IMR-90 (cell line): ENCODE measurements around the gene TMCC3. TPM values are rescaled to one million over a fixed set of nuclear protein-coding genes. Genes with fewer than 3 reads are reported as not detected.

Experiments used
- ATAC-seq: fragments of 200-7000 bp; cut with Tn5 transposase; 2 replicates; pipeline ENCODE4 v1.9.1; 2020; ENCODE audit warnings: low read depth, mild to moderate bottlenecking, moderate library complexity
- BruUV-seq: library from RNA; stranded (reverse); fragments of 400-500 nt; replicated peaks from 2 replicates; lab custom pipeline; 2021; lab: Mats Ljungman, UMichigan
- CTCF ChIA-PET: fragments of 300-600 bp; formaldehyde crosslinking; extraction: SDS; loops from one replicate; lab custom pipeline; 2021; ENCODE audit warnings: antibody characterized with exemption; lab: Yijun Ruan, JAX
- POLR2A ChIA-PET: fragments of 300-600 bp; sonication (Branson Sonifier 250); formaldehyde crosslinking; loops from one replicate; lab custom pipeline; 2022; ENCODE audit warnings: antibody characterized with exemption; ENCODE audit not compliant: unreplicated experiment; lab: Charles Lee
- DNase-seq: peaks from one replicate; pipeline ENCODE4 v3.0.0; 2013
- H2AFZ ChIP-seq: replicated peaks from 2 replicates; pipeline ENCODE3; 2013; ENCODE audit warnings: low read length, mild to moderate bottlenecking; ENCODE audit not compliant: poor library complexity
- H2AK5ac ChIP-seq: 2 replicates; pipeline ENCODE4 v1.6.1; 2013; ENCODE audit warnings: low read depth, low read length, inconsistent platforms
- H2AK9ac ChIP-seq: replicated peaks from 2 replicates; pipeline ENCODE3; 2013; ENCODE audit warnings: mild to moderate bottlenecking, low read depth, low read length, moderate library complexity; ENCODE audit not compliant: poor library complexity
- H2BK120ac ChIP-seq: 2 replicates; pipeline ENCODE4 v1.6.1; 2013; ENCODE audit warnings: low read depth, low read length, inconsistent platforms
- H2BK15ac ChIP-seq: 3 replicates; pipeline ENCODE4 v1.6.1; 2013; ENCODE audit warnings: low read depth, low read length, inconsistent platforms
- H2BK20ac ChIP-seq: 2 replicates; pipeline ENCODE4 v1.6.1; 2013; ENCODE audit warnings: low read depth, mild to moderate bottlenecking, inconsistent platforms, low read length, moderate library complexity
- H2BK5ac ChIP-seq: 2 replicates; pipeline ENCODE4 v1.6.1; 2013; ENCODE audit warnings: mild to moderate bottlenecking, low read depth, low read length, inconsistent platforms; ENCODE audit not compliant: poor library complexity, severe bottlenecking
- H3K14ac ChIP-seq: replicated peaks from 2 replicates; pipeline ENCODE4 v1.6.1; 2013; ENCODE audit warnings: low read depth, low read length, inconsistent platforms
- H3K18ac ChIP-seq: 2 replicates; pipeline ENCODE4 v1.6.1; 2013; ENCODE audit warnings: low read depth, low read length, control low read depth
- H3K23ac ChIP-seq: 2 replicates; pipeline ENCODE4 v1.6.1; 2013; ENCODE audit warnings: low read depth, low read length, inconsistent platforms
- H3K27ac ChIP-seq: 2 replicates; pipeline ENCODE4 v1.5.1; 2013; ENCODE audit warnings: mild to moderate bottlenecking, control low read depth, low read length; ENCODE audit not compliant: insufficient read depth
- H3K27me3 ChIP-seq: 2 replicates; pipeline ENCODE4 v1.6.1; 2013; ENCODE audit warnings: low read length; ENCODE audit not compliant: control insufficient read depth, insufficient read depth
- H3K36me3 ChIP-seq: 2 replicates; pipeline ENCODE4 v1.6.1; 2013; ENCODE audit warnings: low read length, mixed read lengths; ENCODE audit not compliant: control insufficient read depth, insufficient read depth
- H3K4ac ChIP-seq: 2 replicates; pipeline ENCODE4 v1.6.1; 2013; ENCODE audit warnings: low read depth, low read length, inconsistent platforms
- H3K4me1 ChIP-seq: 2 replicates; pipeline ENCODE4 v1.6.1; 2013; ENCODE audit warnings: low read length, mixed read lengths; ENCODE audit not compliant: control insufficient read depth, insufficient read depth
- H3K4me2 ChIP-seq: 2 replicates; pipeline ENCODE4 v1.6.1; 2013; ENCODE audit warnings: low read depth, mild to moderate bottlenecking, control low read depth, low read length, moderate library complexity
- H3K4me3 ChIP-seq: 2 replicates; pipeline ENCODE4 v1.5.1; 2013; ENCODE audit warnings: low read depth, mild to moderate bottlenecking, control low read depth, low read length, moderate library complexity; ENCODE audit not compliant: insufficient read depth
- H3K56ac ChIP-seq: 2 replicates; pipeline ENCODE4 v1.6.1; 2013; ENCODE audit warnings: low read length, inconsistent platforms; ENCODE audit not compliant: insufficient read depth; ENCODE audit errors: extremely low read depth
- H3K79me1 ChIP-seq, 2 experiments: 2 replicates each; pipeline ENCODE4 v1.6.1; 2013; ENCODE audit warnings: low read length in 2 of 2, inconsistent platforms in 1 of 2, low read depth in 1 of 2
- H3K9ac ChIP-seq: 2 replicates; pipeline ENCODE4 v1.6.1; 2013; ENCODE audit warnings: low read depth, low read length, control low read depth
- H3K9me1 ChIP-seq: 2 replicates; pipeline ENCODE4 v1.6.1; 2013; ENCODE audit warnings: low read length, inconsistent platforms; ENCODE audit not compliant: insufficient read depth
- H3K9me3 ChIP-seq: 2 replicates; pipeline ENCODE4 v1.6.1; 2013; ENCODE audit warnings: low read length; ENCODE audit not compliant: control insufficient read depth, insufficient read depth
- H4K20me1 ChIP-seq: 2 replicates; pipeline ENCODE4 v1.6.1; 2013; ENCODE audit warnings: low read length, inconsistent platforms; ENCODE audit not compliant: insufficient read depth
- H4K5ac ChIP-seq: 2 replicates; pipeline ENCODE4 v1.6.1; 2013; ENCODE audit warnings: mild to moderate bottlenecking, low read depth, low read length, control low read depth
- H4K8ac ChIP-seq, 2 experiments: 2 replicates each; pipeline ENCODE4 v1.6.1; 2013; ENCODE audit warnings: low read depth in 2 of 2, low read length in 2 of 2, control low read depth in 1 of 2, inconsistent platforms in 1 of 2
- H4K91ac ChIP-seq: 2 replicates; pipeline ENCODE4 v1.6.1; 2013; ENCODE audit warnings: low read depth, low read length, inconsistent platforms; ENCODE audit not compliant: insufficient read depth
- BHLHE40 ChIP-seq: fragments of 150-350 bp; IDR thresholded peaks from 2 replicates; pipeline ENCODE4 v1.6.1; 2016; ENCODE audit warnings: mild to moderate bottlenecking, low read depth, low read length
- MAZ ChIP-seq: IDR thresholded peaks from 2 replicates; pipeline ENCODE4 v1.6.1; 2012; ENCODE audit warnings: low read depth, mild to moderate bottlenecking, low read length, improper control_type of control experiment, moderate library complexity, borderline replicate concordance
- NFE2L2 ChIP-seq: fragments of 150-350 bp; IDR thresholded peaks from 2 replicates; pipeline ENCODE4 v1.6.1; 2016; ENCODE audit warnings: low read depth, mild to moderate bottlenecking, low read length
- WGBS, 2 experiments: methylation state at CpG; one replicate each; pipeline versions ENCODE4 v1.1.5 to v1.1.7; 2013; ENCODE audit warnings: missing lambda C conversion rate in 2 of 2; ENCODE audit not compliant: insufficient read length in 1 of 2; ENCODE audit errors: extremely low coverage in 2 of 2; 5-methylcytosine and 5-hydroxymethylcytosine counted together
- dilution Hi-C: fragments of 300-500 bp; cut with HindIII; formaldehyde crosslinking; loops from one replicate; pipeline ENCODE4 v1.14.3; 2018; ENCODE audit warnings: low sequenced_read_pairs; ENCODE audit not compliant: unreplicated experiment
- in situ Hi-C: fragments of 300-500 bp; cut with MboI; formaldehyde crosslinking; loops from 3 replicates; pipeline ENCODE4 v1.14.3; 2019; ENCODE audit warnings: low sequenced_read_pairs, inconsistent platforms, mixed read lengths
- intact Hi-C: fragments of 100-400 bp; cut with micrococcal nuclease; formaldehyde crosslinking; loops from 2 replicates; pipeline ENCODE4 v1.10.0; 2022
- polyA plus RNA-seq, 3 experiments: library from polyadenylated mRNA; depleted of rRNA; stranded (reverse); fragments of >200 nt; gene quantifications; 2 replicates each; pipeline ENCODE4 v1.2.3, GENCODE V29; 2012; ENCODE audit warnings: low replicate concordance in 1 of 3
- total RNA-seq: library from RNA; depleted of rRNA; stranded (reverse); fragments of >200 nt; gene quantifications from 2 replicates; pipeline ENCODE4 v1.2.3, GENCODE V29; 2012

Gene TMCC3
- total and polyA plus RNA-seq, 2 of the 4 experiments (the other 2 are of a cell fraction) = 0.14 to 0.36 TPM

GRCh38 chr12:94566345-94566744, 84.0 kb downstream of the TMCC3 start:
- Histone ChIP-seq H2AK9ac (no peak overlapping the region), H4K5ac (no peak overlapping the region), H3K4me3 (no peak overlapping the region), H3K9ac (no peak overlapping the region), H3K4me2 (no peak overlapping the region), H3K9me1 (no peaks in the 10 kb centered on the region), H3K4me1 (no peaks in the 10 kb centered on the region), H3K56ac (no peak overlapping the region), H3K23ac (no peak overlapping the region), H3K79me1 (no peaks in the 10 kb centered on the region), H3K36me3 (no peaks in the 10 kb centered on the region), H2BK20ac (no peak overlapping the region), H2AFZ (no peak overlapping the region), H3K27ac (no peak overlapping the region), H3K27me3 (peaks cover 21% of the 10 kb centered on the region), H3K14ac (no peak overlapping the region), H4K8ac (no peak overlapping the region), H2BK5ac (no peak overlapping the region), H3K4ac (no peak overlapping the region), H4K20me1 (no peaks in the 10 kb centered on the region), H4K91ac (no peak overlapping the region), H2AK5ac (no peak overlapping the region), H3K9me3 (no peaks in the 10 kb centered on the region), H2BK15ac (no peak overlapping the region), H3K18ac (no peak overlapping the region), H2BK120ac (no peak overlapping the region)
- DNase-seq = no peak
- BruUV-seq = no TSS peak
- CTCF ChIA-PET = no interaction called here
- dilution Hi-C loops = no loop called here
- intact Hi-C loops = no loop called here
- POLR2A ChIA-PET = no interaction called here
- in situ Hi-C loops = no loop called here
- no peak for ATAC-seq
- WGBS, 2 experiments = 82% methylated on average over 2 of the region's 8 CpGs; no CpG with 5 or more reads in 1 of the 2 experiments
- TF ChIP-seq BHLHE40 (no peak), NFE2L2 (no peak), MAZ (no peak)
